CD4-positive, alpha-beta T cell (primary cell): ENCODE results near the gene CFAP47. TPM values are rescaled to one million over a fixed set of nuclear protein-coding genes. Genes with fewer than 3 reads are reported as not detected.

Experiments
- ATAC-seq: fragments of 200-7000 bp; cut with Tn5 transposase; one replicate; pipeline ENCODE4 v1.10.0; 2022; ENCODE audit warnings: mild to moderate bottlenecking; ENCODE audit not compliant: poor library complexity
- CTCF ChIA-PET: fragments of 350-600 bp; sonication (Branson Sonifier 250); formaldehyde crosslinking; loops from one replicate; lab custom pipeline; 2021; ENCODE audit warnings: antibody characterized with exemption, inconsistent platforms; lab: Charles Lee
- POLR2A ChIA-PET: fragments of 350-600 bp; sonication (Branson Sonifier 250); formaldehyde crosslinking; loops from one replicate; lab custom pipeline; 2021; ENCODE audit warnings: antibody characterized with exemption, inconsistent platforms; lab: Charles Lee
- DNase-seq, 14 experiments: peaks; one replicate each; pipeline ENCODE4 v3.0.0-alpha.2; 2013 to 2020; ENCODE audit warnings: mixed read lengths in 2 of 14
- H3K27ac ChIP-seq, 2 donors: one replicate each; pipeline versions ENCODE4 v1.5.1 to v1.7.0; 2013; ENCODE audit warnings: low read length in 2 of 2, low read depth in 1 of 2, mild to moderate bottlenecking in 1 of 2
- H3K27me3 ChIP-seq, 2 experiments: 1 replicate in 1 of 2; 2 replicates in 1 of 2; pipeline versions ENCODE4 v1.6.1 to v1.7.0; 2013; ENCODE audit warnings: low read length in 2 of 2, control low read depth in 1 of 2, mild to moderate bottlenecking in 1 of 2, moderate library complexity in 1 of 2; ENCODE audit not compliant: insufficient read depth in 2 of 2, control insufficient read depth in 1 of 2
- H3K36me3 ChIP-seq: one replicate; pipeline ENCODE4 v1.6.1; 2013; ENCODE audit warnings: low read length, control low read depth; ENCODE audit not compliant: insufficient read depth
- H3K4me1 ChIP-seq: one replicate; pipeline ENCODE4 v1.6.1; 2013; ENCODE audit warnings: low read length, control low read depth; ENCODE audit not compliant: insufficient read depth
- H3K4me3 ChIP-seq: one replicate; pipeline ENCODE4 v1.5.1; 2013; ENCODE audit warnings: mild to moderate bottlenecking, low read length, moderate library complexity
- H3K9me3 ChIP-seq, 2 experiments: 1 replicate in 1 of 2; 2 replicates in 1 of 2; pipeline versions ENCODE4 v1.6.1 to v1.7.0; 2013; ENCODE audit warnings: low read length in 2 of 2, mild to moderate bottlenecking in 2 of 2, control low read depth in 1 of 2, moderate library complexity in 1 of 2; ENCODE audit not compliant: control insufficient read depth in 1 of 2, insufficient read depth in 1 of 2
- H3K27ac Mint-ChIP-seq: one replicate; pipeline ENCODE4 v1.8.0; 2020; ENCODE audit warnings: mixed read lengths
- H3K27me3 Mint-ChIP-seq: one replicate; pipeline ENCODE4 v1.8.0; 2021; ENCODE audit warnings: mixed read lengths
- H3K36me3 Mint-ChIP-seq: one replicate; pipeline ENCODE4 v1.8.0; 2021; ENCODE audit warnings: low read depth, mixed read lengths
- H3K4me1 Mint-ChIP-seq: one replicate; pipeline ENCODE4 v1.8.0; 2021; ENCODE audit warnings: low read depth, mixed read lengths
- H3K4me3 Mint-ChIP-seq: one replicate; pipeline ENCODE4 v1.8.0; 2020; ENCODE audit warnings: mild to moderate bottlenecking, mixed read lengths
- H3K9me3 Mint-ChIP-seq: one replicate; pipeline ENCODE4 v1.8.0; 2020; ENCODE audit warnings: mixed read lengths
- CTCF ChIP-seq: fragments of 200-600 bp; IDR thresholded peaks from one replicate; pipeline ENCODE4 v1.8.0; 2022; ENCODE audit warnings: antibody characterized with exemption, mild to moderate bottlenecking
- intact Hi-C, 2 experiments: fragments of 100-400 bp; cut with DNase I in 1 of 2; cut with micrococcal nuclease in 1 of 2; formaldehyde crosslinking; loops; one replicate each; pipeline versions ENCODE4 v1.15.1 to v1.9.0; 2023 to 2025; cut with DNase I, micrococcal nuclease
- total RNA-seq, 174 experiments: library from RNA in 2 of 174; stranded (reverse) in 2 of 174; gene quantifications; one replicate each; pipeline ENCODE4 v1.2.3 and lab custom pipeline; 2021 to 2026

CFAP47 gene
- total RNA-seq, 2 experiments from 2014 or later = not detected

- H3K9me3 Mint-ChIP-seq = peaks cover 6% of the 10 kb centered on the region
- no peak overlapping the region for H3K27ac Mint-ChIP-seq
- CTCF ChIA-PET = no interaction called here
- no peaks in the 10 kb centered on the region for H3K36me3 Mint-ChIP-seq
- Histone ChIP-seq H3K9me3 (peaks cover 0 to 4% of the 10 kb centered on the region in 2 experiments), H3K27me3 (no peaks in the 10 kb centered on the region), H3K4me1 (no peaks in the 10 kb centered on the region), H3K36me3 (no peaks in the 10 kb centered on the region), H3K4me3 (no peak overlapping the region), H3K27ac (no peak overlapping the region)
- H3K4me1 Mint-ChIP-seq = no peaks in the 10 kb centered on the region
- POLR2A ChIA-PET = no interaction called here
- intact Hi-C loops = no loop called here
- ATAC-seq (no peak), DNase-seq (no peak)
- H3K27me3 Mint-ChIP-seq = no peaks in the 10 kb centered on the region
- no peak for TF ChIP-seq CTCF
- H3K4me3 Mint-ChIP-seq = no peak overlapping the region
Measured at GRCh38 chrX:36019125-36019524, 99.6 kb downstream of the CFAP47 start.

- ATAC-seq (no peak), DNase-seq (no peak)
- Mint-ChIP-seq H3K4me3 (no peak overlapping the region), H3K27ac (no peak overlapping the region), H3K4me1 (no peaks in the 10 kb centered on the region), H3K36me3 (no peaks in the 10 kb centered on the region), H3K9me3 (no peaks in the 10 kb centered on the region), H3K27me3 (no peaks in the 10 kb centered on the region)
- no peaks in the 10 kb centered on the region for H3K9me3 ChIP-seq
- H3K27ac ChIP-seq = no peak overlapping the region
- H3K36me3 ChIP-seq = no peaks in the 10 kb centered on the region
- ChIA-PET CTCF (no interaction called here), POLR2A (no interaction called here)
- H3K4me3 ChIP-seq = no peak overlapping the region
- H3K4me1 ChIP-seq = no peaks in the 10 kb centered on the region
- TF ChIP-seq CTCF = no peak
- H3K27me3 ChIP-seq = no peaks in the 10 kb centered on the region
- intact Hi-C loops = no loop called here
Measured at GRCh38 chrX:36035550-36035949, 116.0 kb downstream of the CFAP47 start.

GRCh38 chrX:36062778-36063177 lies 143.2 kb downstream of the CFAP47 start:
- no peaks in the 10 kb centered on the region for H3K4me1 Mint-ChIP-seq
- H3K4me3 Mint-ChIP-seq = no peak overlapping the region
- H3K9me3 ChIP-seq = no peaks in the 10 kb centered on the region
- no peak overlapping the region for H3K27ac ChIP-seq
- H3K9me3 Mint-ChIP-seq = peaks cover 2% of the 10 kb centered on the region
- no peaks in the 10 kb centered on the region for H3K36me3 ChIP-seq
- H3K4me1 ChIP-seq = no peaks in the 10 kb centered on the region
- no peak overlapping the region for H3K4me3 ChIP-seq
- intact Hi-C loops = no loop called here
- TF ChIP-seq CTCF = no peak
- DNase-seq = no peak
- no peaks in the 10 kb centered on the region for H3K27me3 Mint-ChIP-seq
- no peaks in the 10 kb centered on the region for H3K27me3 ChIP-seq
- no peaks in the 10 kb centered on the region for H3K36me3 Mint-ChIP-seq
- ChIA-PET CTCF (no interaction called here), POLR2A (no interaction called here)
- ATAC-seq = no peak
- no peak overlapping the region for H3K27ac Mint-ChIP-seq
